ELF-1 (cell line): ENCODE measurements around the gene CISTR.

Experiments used
- DNase-seq: peaks from one replicate; pipeline ENCODE4 v3.0.0-alpha.2; 2016; ENCODE audit warnings: low read depth, low spot score

CISTR gene

GRCh38 chr12:53743266-53744129, 8.3 kb downstream of the CISTR start:
- DNase-seq, result peak; percentile 85

- no peak for DNase-seq
These were observed 11.7 kb downstream of the CISTR start for GRCh38 chr12:53740130-53740491.

GRCh38 chr12:53739214-53740129, 12.3 kb downstream of the CISTR start:
- no peak for DNase-seq

- peak; percentile 47 for DNase-seq
These were observed 13.2 kb downstream of the CISTR start for GRCh38 chr12:53738406-53739213.

GRCh38 chr12:53737951-53738405, 13.8 kb downstream of the CISTR start:
- DNase-seq, result no peak

GRCh38 chr12:53737093-53737808, 14.5 kb downstream of the CISTR start:
- no peak for DNase-seq

- DNase-seq, result no peak
These were observed 15.2 kb downstream of the CISTR start for GRCh38 chr12:53736592-53736991.

GRCh38 chr12:53735556-53735955, 16.2 kb downstream of the CISTR start:
- no peak for DNase-seq

GRCh38 chr12:53734425-53734824, 17.4 kb downstream of the CISTR start:
- no peak for DNase-seq

GRCh38 chr12:53733807-53734200, 18.0 kb downstream of the CISTR start:
- no peak for DNase-seq

- no peak for DNase-seq
These were observed 18.6 kb downstream of the CISTR start for GRCh38 chr12:53733051-53733806.

GRCh38 chr12:53729644-53730043, 22.1 kb downstream of the CISTR start:
- DNase-seq, result no peak

GRCh38 chr12:53728206-53728605, 23.6 kb downstream of the CISTR start:
- DNase-seq, result no peak

- DNase-seq, result peak; percentile 99
These were observed 24.3 kb downstream of the CISTR start, which contains the start of gene CALCOCO1 for GRCh38 chr12:53727310-53728041. TSS of gene CALCOCO1 (minus strand) at chr12:53727452. CDS start at chr12:53725242, 2,210 bp downstream.

- DNase-seq, result no peak
These were observed 24.9 kb downstream of the CISTR start for GRCh38 chr12:53726946-53727309.

- no peak for DNase-seq
These were observed 25.4 kb downstream of the CISTR start for GRCh38 chr12:53726341-53726740.

- DNase-seq, result no peak
These were observed 26.0 kb downstream of the CISTR start for GRCh38 chr12:53725824-53726223.

- DNase-seq, result no peak
These were observed 29.2 kb downstream of the CISTR start for GRCh38 chr12:53722450-53723041.

- DNase-seq, result no peak
These were observed 30.8 kb downstream of the CISTR start for GRCh38 chr12:53720946-53721345.
